ENCODE data around the gene HDAC4.

The HDAC4 gene

DNA sequence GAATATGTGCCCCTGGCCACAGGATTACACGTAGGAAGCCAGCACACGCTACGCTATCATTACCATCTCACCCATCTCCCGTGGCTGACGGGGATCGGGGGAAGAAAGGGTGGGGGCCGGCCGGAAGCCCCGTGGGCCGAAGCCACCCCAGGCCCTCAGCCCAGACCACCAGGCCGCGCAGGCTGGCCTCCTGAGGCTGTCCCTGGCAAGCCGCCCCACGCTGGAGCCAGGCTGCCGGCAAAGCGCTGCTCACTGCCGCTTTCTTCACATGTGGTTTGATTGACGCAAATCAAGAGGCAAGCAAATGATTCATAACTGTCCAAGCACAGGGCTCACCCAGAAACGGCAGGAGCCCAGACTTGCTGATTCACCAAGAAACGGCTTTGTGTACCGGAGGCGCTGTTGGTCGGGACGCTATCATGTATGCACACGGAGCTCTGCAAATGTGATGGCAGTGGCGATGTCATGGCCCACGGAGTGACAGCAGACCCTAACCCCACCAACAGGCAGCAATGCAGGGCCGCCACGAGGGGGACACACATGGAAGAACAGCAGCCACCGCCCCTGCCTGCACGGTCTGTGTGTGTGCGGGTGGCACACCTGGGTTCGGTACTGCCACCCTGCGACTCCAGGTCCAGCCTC is 125.7 kb downstream of the HDAC4 start:
- no peak overlapping the region for H3K4me2 ChIP-seq (ENCODE audit: low read depth, low read length)
- H4K20me1 ChIP-seq (ENCODE audit: insufficient read depth, low read length) = no peaks in the 10 kb centered on the region
- H3K27ac ChIP-seq (ENCODE audit: low read length) = no peak overlapping the region
- no peaks in the 10 kb centered on the region for H3F3A ChIP-seq (ENCODE audit: insufficient read depth, low read length)
- no peak overlapping the region for H2AFZ ChIP-seq (ENCODE audit: low read length)
- TF ChIP-seq EZH2 (optimal IDR thresholded peaks at IDR 0.05; ENCODE audit: low read depth, low read length) (no peak), EZH2phosphoT487 (IDR thresholded peaks at IDR 0.05; ENCODE audit: low read length) (no peak)
- TF ChIP-seq, protein P1, sequence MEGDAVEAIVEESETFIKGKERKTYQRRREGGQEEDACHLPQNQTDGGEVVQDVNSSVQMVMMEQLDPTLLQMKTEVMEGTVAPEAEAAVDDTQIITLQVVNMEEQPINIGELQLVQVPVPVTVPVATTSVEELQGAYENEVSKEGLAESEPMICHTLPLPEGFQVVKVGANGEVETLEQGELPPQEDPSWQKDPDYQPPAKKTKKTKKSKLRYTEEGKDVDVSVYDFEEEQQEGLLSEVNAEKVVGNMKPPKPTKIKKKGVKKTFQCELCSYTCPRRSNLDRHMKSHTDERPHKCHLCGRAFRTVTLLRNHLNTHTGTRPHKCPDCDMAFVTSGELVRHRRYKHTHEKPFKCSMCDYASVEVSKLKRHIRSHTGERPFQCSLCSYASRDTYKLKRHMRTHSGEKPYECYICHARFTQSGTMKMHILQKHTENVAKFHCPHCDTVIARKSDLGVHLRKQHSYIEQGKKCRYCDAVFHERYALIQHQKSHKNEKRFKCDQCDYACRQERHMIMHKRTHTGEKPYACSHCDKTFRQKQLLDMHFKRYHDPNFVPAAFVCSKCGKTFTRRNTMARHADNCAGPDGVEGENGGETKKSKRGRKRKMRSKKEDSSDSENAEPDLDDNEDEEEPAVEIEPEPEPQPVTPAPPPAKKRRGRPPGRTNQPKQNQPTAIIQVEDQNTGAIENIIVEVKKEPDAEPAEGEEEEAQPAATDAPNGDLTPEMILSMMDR (IDR thresholded peaks at IDR 0.05; ENCODE audit: low read length) = no peak
- no peaks in the 10 kb centered on the region for H3K9me2 ChIP-seq (replicated peaks; ENCODE audit: insufficient read depth, low read length)
- H3K9ac ChIP-seq (ENCODE audit: low read length) = no peak overlapping the region
- H3K9me3 ChIP-seq (replicated peaks; ENCODE audit: insufficient read depth, low read length) = no peaks in the 10 kb centered on the region
- no peaks in the 10 kb centered on the region for H3K27me3 ChIP-seq (replicated peaks; ENCODE audit: insufficient read depth, low read length)
- no peaks in the 10 kb centered on the region for H3K4me1 ChIP-seq (ENCODE audit: low read length)
- DNase-seq = no peak
- H3K4me3 ChIP-seq (ENCODE audit: low read length) = no peak overlapping the region
- H3K79me2 ChIP-seq (ENCODE audit: low read length) = peaks cover 84% of the 10 kb centered on the region
- H3K36me3 ChIP-seq (replicated peaks; ENCODE audit: insufficient read depth, low read length) = no peaks in the 10 kb centered on the region

DNA sequence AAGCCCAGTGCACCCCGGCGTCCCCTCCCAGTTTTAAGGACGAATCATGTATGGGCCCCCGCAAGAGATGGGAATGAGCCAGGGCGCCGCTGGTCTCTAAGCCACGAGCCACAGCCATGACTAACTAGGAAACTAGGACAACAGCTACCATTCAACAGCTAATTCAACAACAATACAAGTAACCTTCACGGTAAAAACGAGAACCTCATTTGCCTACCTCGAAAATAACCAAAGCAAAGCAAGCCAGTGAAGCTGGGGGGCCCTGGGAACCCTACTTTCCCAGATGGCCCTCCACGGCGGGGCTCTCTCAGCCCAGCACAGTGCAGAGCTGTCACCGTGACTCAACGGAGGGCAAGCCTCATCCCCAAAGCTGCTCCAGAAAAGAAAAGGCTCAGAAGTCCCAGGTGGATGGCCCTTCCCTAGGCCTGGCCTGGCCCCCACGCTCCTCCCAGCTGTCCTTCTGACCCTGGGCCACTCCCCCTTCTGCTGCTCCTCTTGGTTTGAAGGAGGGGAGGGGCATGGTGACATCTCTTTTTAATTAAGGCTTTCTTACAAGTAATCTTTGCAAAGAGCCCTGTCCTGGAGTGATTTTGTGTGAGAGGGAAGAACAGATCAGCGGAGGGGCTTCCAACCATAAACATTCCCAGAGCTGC is 126.3 kb downstream of the HDAC4 start:
- H3F3A ChIP-seq (ENCODE audit: insufficient read depth, low read length) = no peaks in the 10 kb centered on the region
- DNase-seq = no peak
- H3K9me3 ChIP-seq (replicated peaks; ENCODE audit: insufficient read depth, low read length) = no peaks in the 10 kb centered on the region
- H3K36me3 ChIP-seq (replicated peaks; ENCODE audit: insufficient read depth, low read length) = no peaks in the 10 kb centered on the region
- TF ChIP-seq EZH2 (optimal IDR thresholded peaks at IDR 0.05; ENCODE audit: low read depth, low read length) (no peak), EZH2phosphoT487 (IDR thresholded peaks at IDR 0.05; ENCODE audit: low read length) (no peak)
- TF ChIP-seq, protein P1 (IDR thresholded peaks at IDR 0.05; ENCODE audit: low read length) = no peak
- peaks cover 90% of the 10 kb centered on the region for H3K79me2 ChIP-seq (ENCODE audit: low read length)
- H3K4me3 ChIP-seq (ENCODE audit: low read length) = no peak overlapping the region
- H4K20me1 ChIP-seq (ENCODE audit: insufficient read depth, low read length) = no peaks in the 10 kb centered on the region
- no peak overlapping the region for H3K4me2 ChIP-seq (ENCODE audit: low read depth, low read length)
- no peak overlapping the region for H3K27ac ChIP-seq (ENCODE audit: low read length)
- H3K27me3 ChIP-seq (replicated peaks; ENCODE audit: insufficient read depth, low read length) = no peaks in the 10 kb centered on the region
- H2AFZ ChIP-seq (ENCODE audit: low read length) = no peak overlapping the region
- H3K9ac ChIP-seq (ENCODE audit: low read length) = no peak overlapping the region
- H3K9me2 ChIP-seq (replicated peaks; ENCODE audit: insufficient read depth, low read length) = no peaks in the 10 kb centered on the region
- H3K4me1 ChIP-seq (ENCODE audit: low read length) = peaks cover 1% of the 10 kb centered on the region; the same call in 1 of the 2 replicates

DNA sequence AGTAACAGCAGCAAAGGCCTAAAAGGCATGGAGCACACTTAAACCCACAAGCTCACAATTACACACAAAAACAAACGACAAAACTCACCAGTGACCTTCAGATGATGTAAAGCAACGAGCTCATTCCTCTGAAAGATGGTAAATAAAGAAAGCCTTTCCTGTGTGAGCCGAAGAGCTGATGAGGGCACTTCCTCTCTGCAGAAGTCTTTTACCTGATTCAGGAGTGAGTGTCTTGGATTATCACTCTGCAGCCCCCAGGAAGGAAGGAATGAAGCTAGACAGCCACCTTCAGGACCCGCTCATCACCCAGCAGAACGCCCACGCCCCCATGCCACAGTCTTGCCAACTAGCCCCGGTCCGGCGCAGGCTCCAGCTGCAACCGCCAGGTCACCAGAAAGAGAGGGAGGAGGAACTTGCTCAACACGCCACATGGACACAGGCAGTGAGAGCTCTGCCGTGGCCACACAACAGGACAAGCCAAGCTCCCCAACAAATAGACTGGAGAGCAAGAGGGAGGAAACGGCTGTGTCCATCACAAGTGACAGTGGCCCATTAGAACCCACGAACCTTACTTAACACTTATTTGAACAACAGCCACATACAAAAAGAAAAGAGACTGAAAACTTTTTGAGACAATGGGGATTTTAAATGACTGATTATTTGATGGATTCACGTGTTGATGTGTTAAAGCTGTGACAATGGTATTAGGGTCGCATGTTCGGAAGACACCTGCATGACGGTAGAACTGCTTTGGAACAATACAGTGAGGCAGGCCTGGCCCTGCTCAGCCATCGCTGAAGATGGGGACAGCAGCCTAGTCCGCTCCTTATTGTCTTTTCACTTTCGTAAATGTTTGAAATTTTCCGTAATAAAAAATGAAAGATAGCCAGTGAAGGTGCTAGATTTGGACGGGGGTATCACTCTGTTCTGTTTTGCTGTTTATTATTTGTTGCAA is 127.3 kb downstream of the HDAC4 start:
- H3K4me2 ChIP-seq (ENCODE audit: low read depth, low read length) = no peak overlapping the region
- H3F3A ChIP-seq (ENCODE audit: insufficient read depth, low read length) = 0 out of 2 replicates have a peak, but pooled peaks cover 4% of the 10 kb centered on the region
- no peak overlapping the region for H3K27ac ChIP-seq (ENCODE audit: low read length)
- no peak overlapping the region for H3K9ac ChIP-seq (ENCODE audit: low read length)
- H3K4me1 ChIP-seq (ENCODE audit: low read length) = peaks cover 11% of the 10 kb centered on the region
- no peaks in the 10 kb centered on the region for H3K9me3 ChIP-seq (replicated peaks; ENCODE audit: insufficient read depth, low read length)
- H4K20me1 ChIP-seq (ENCODE audit: insufficient read depth, low read length) = no peaks in the 10 kb centered on the region
- H3K36me3 ChIP-seq (replicated peaks; ENCODE audit: insufficient read depth, low read length) = no peaks in the 10 kb centered on the region
- no peaks in the 10 kb centered on the region for H3K9me2 ChIP-seq (replicated peaks; ENCODE audit: insufficient read depth, low read length)
- H3K79me2 ChIP-seq (ENCODE audit: low read length) = peaks cover 89% of the 10 kb centered on the region
- H2AFZ ChIP-seq (ENCODE audit: low read length) = no peak overlapping the region
- DNase-seq = no peak
- TF ChIP-seq EZH2phosphoT487 (IDR thresholded peaks at IDR 0.05; ENCODE audit: low read length) (no peak), EZH2 (optimal IDR thresholded peaks at IDR 0.05; ENCODE audit: low read depth, low read length) (no peak)
- TF ChIP-seq, protein P1 (IDR thresholded peaks at IDR 0.05; ENCODE audit: low read length) = no peak
- no peaks in the 10 kb centered on the region for H3K27me3 ChIP-seq (replicated peaks; ENCODE audit: insufficient read depth, low read length)
- H3K4me3 ChIP-seq (ENCODE audit: low read length) = no peak overlapping the region
